HCT116 (cell line): Measurements from ENCODE around the gene RPS17.

Source experiments
- EZH2 ChIP-seq: fragments of 200-600 bp; sonication (generic); IDR thresholded peaks from 2 replicates; pipeline ENCODE4 v1.6.1; 2017; ENCODE audit warnings: antibody characterized with exemption, mixed run types
- EZH2phosphoT487 ChIP-seq: fragments of 200-600 bp; IDR thresholded peaks from 2 replicates; pipeline ENCODE4 v1.6.1; 2018; ENCODE audit warnings: antibody characterized with exemption, borderline replicate concordance
- FOSL1 ChIP-seq: IDR thresholded peaks from 2 replicates; pipeline ENCODE4 v1.6.1; 2012; ENCODE audit warnings: low read depth
- JUND ChIP-seq: IDR thresholded peaks from 2 replicates; pipeline ENCODE4 v1.6.1; 2012
- POLR2A ChIP-seq: IDR thresholded peaks from 2 replicates; pipeline ENCODE4 v1.7.0; 2011; ENCODE audit warnings: borderline replicate concordance; ENCODE audit not compliant: insufficient read depth, insufficient read length; ENCODE audit errors: extremely low read depth
- POLR2AphosphoS5 ChIP-seq: IDR thresholded peaks from 2 replicates; pipeline ENCODE4 v1.6.1; 2011; ENCODE audit warnings: mild to moderate bottlenecking, low read depth, low read length, moderate library complexity
- RAD21 ChIP-seq: IDR thresholded peaks from 2 replicates; pipeline ENCODE4 v1.6.1; 2012; ENCODE audit warnings: low read depth, mild to moderate bottlenecking
- SIN3A ChIP-seq: IDR thresholded peaks from 2 replicates; pipeline ENCODE4 v1.6.1; 2012; ENCODE audit warnings: low read depth
- SRF ChIP-seq: IDR thresholded peaks from 2 replicates; pipeline ENCODE4 v1.6.1; 2012; ENCODE audit warnings: low read depth
- TCF7L2 ChIP-seq: IDR thresholded peaks from 2 replicates; pipeline ENCODE4 v1.7.0; 2011; ENCODE audit warnings: borderline replicate concordance, inconsistent platforms; ENCODE audit not compliant: insufficient read depth, insufficient read length; ENCODE audit errors: extremely low read depth
- ZFX ChIP-seq: fragments of 450-650 bp; IDR thresholded peaks from 2 replicates; pipeline ENCODE4 v1.6.1; 2017
- TF ChIP-seq, protein P1 (sequence below), 3 experiments: fragments of 200-600 bp in 1 of 3; sonication (generic) in 1 of 3; IDR thresholded peaks in 2 of 3; conservative IDR thresholded peaks in 1 of 3; 2 replicates each; pipeline ENCODE4 v1.5.1; 2012 to 2017; ENCODE audit warnings: low read depth in 2 of 3, low read length in 2 of 3, antibody characterized with exemption in 1 of 3, borderline replicate concordance in 1 of 3, control low read depth in 1 of 3, mild to moderate bottlenecking in 1 of 3, mixed read lengths in 1 of 3, mixed run types in 1 of 3, moderate library complexity in 1 of 3; ENCODE audit not compliant: insufficient read depth in 1 of 3
- TF ChIP-seq, protein P2 (sequence below): IDR thresholded peaks from 2 replicates; pipeline ENCODE4 v1.6.1; 2012; ENCODE audit warnings: low read depth
- TF ChIP-seq, protein P3 (sequence below): IDR thresholded peaks from 2 replicates; pipeline ENCODE4 v1.6.1; 2012

DNA sequence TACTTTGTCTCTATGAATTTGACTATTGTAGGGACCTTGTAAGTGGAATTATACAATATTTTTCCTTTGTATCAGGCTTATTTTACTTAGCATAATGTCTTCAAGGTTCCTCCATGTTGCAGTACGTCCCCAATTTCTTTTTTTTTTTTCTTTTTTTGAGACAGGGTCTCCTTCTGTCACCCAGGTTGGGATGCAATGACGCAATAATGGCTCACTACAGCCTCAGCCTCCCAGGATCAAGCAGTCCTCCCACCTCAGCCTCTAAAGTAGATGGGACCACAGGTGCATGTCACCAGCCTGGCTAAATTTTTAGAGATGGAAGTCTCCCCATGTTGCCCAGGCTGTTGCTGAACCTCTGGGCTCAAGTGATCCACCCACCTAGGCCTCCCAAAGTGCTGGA is 40.5 kb upstream of the RPS17 start:
- TF ChIP-seq, protein P1, sequence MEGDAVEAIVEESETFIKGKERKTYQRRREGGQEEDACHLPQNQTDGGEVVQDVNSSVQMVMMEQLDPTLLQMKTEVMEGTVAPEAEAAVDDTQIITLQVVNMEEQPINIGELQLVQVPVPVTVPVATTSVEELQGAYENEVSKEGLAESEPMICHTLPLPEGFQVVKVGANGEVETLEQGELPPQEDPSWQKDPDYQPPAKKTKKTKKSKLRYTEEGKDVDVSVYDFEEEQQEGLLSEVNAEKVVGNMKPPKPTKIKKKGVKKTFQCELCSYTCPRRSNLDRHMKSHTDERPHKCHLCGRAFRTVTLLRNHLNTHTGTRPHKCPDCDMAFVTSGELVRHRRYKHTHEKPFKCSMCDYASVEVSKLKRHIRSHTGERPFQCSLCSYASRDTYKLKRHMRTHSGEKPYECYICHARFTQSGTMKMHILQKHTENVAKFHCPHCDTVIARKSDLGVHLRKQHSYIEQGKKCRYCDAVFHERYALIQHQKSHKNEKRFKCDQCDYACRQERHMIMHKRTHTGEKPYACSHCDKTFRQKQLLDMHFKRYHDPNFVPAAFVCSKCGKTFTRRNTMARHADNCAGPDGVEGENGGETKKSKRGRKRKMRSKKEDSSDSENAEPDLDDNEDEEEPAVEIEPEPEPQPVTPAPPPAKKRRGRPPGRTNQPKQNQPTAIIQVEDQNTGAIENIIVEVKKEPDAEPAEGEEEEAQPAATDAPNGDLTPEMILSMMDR (IDR thresholded peaks at IDR 0.05 in 2 of 3, conservative IDR thresholded peaks at IDR 0.05 in 1 of 3; ENCODE audit: borderline replicate concordance in 1 of 3, insufficient read depth in 1 of 3, low read depth in 2 of 3, low read length in 2 of 3) = no peak
- TF ChIP-seq SRF (no peak), POLR2AphosphoS5 (no peak), RAD21 (no peak), FOSL1 (no peak), JUND (no peak), SIN3A (no peak), EZH2 (no peak), EZH2phosphoT487 (no peak), POLR2A (no peak), ZFX (no peak), TCF7L2 (no peak)
- TF ChIP-seq, protein P2, sequence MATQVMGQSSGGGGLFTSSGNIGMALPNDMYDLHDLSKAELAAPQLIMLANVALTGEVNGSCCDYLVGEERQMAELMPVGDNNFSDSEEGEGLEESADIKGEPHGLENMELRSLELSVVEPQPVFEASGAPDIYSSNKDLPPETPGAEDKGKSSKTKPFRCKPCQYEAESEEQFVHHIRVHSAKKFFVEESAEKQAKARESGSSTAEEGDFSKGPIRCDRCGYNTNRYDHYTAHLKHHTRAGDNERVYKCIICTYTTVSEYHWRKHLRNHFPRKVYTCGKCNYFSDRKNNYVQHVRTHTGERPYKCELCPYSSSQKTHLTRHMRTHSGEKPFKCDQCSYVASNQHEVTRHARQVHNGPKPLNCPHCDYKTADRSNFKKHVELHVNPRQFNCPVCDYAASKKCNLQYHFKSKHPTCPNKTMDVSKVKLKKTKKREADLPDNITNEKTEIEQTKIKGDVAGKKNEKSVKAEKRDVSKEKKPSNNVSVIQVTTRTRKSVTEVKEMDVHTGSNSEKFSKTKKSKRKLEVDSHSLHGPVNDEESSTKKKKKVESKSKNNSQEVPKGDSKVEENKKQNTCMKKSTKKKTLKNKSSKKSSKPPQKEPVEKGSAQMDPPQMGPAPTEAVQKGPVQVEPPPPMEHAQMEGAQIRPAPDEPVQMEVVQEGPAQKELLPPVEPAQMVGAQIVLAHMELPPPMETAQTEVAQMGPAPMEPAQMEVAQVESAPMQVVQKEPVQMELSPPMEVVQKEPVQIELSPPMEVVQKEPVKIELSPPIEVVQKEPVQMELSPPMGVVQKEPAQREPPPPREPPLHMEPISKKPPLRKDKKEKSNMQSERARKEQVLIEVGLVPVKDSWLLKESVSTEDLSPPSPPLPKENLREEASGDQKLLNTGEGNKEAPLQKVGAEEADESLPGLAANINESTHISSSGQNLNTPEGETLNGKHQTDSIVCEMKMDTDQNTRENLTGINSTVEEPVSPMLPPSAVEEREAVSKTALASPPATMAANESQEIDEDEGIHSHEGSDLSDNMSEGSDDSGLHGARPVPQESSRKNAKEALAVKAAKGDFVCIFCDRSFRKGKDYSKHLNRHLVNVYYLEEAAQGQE = no peak
- TF ChIP-seq, protein P3, sequence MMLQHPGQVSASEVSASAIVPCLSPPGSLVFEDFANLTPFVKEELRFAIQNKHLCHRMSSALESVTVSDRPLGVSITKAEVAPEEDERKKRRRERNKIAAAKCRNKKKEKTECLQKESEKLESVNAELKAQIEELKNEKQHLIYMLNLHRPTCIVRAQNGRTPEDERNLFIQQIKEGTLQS = no peak
